ENCODE data around the gene RSPH10B.
"Not testable (repeated sequence)": the region's sequence is repeated elsewhere in the genome, so short reads cannot be mapped to it uniquely, and the experiment has no call there.

Gene RSPH10B

GRCh38 chr7:5970347-5970911 is at the start of gene RSPH10B:
Gene RSPH10B, minus strand, starts transcription at chr7:5970689. Its CDS starts 3,573 bp downstream, at chr7:5967116.
- not testable (repeated sequence) for FAIRE-seq

- no peak for FAIRE-seq
Measured at GRCh38 chr7:6016653-6016966, 46.1 kb upstream of the RSPH10B start.

- no peak for FAIRE-seq
Measured at GRCh38 chr7:6015917-6016652, 45.6 kb upstream of the RSPH10B start.

DNA sequence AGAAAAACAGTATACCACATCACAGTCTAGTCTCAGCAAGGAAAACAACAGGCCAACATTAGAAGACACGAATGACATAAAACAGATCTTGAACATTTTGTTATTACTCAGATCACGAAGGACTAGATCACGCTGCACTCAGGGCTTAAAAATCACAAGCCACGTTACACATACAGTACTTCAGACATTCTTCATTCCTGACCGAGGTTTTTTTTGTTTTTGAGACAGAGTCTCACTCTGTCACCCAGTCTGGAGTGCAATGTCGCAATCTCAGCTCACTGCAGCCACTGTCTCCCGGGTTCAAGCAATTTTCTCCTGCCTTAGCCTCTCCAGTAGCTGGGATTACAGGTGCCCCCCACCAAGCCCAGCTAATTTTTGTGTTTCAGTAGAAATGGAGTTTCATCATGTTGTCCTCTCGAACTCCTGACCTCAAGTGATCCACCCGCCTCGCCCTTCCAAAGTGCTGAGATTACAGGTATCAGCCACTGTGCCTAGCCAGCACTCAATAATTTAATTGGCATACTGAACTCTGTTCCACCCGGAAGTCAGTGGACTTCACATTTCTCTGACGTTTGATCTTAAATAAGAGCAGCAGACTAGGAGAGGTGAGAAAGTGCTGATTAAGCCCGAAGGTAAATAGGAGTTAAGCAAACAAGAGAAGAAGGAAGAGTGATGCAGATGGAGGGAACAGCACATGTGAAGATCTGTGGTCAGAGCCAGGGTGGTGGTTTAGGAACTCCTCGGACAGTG is 42.0 kb upstream of the RSPH10B start:
- FAIRE-seq: no peak

GRCh38 chr7:6011541-6011940 is 41.1 kb upstream of the RSPH10B start:
- no peak for FAIRE-seq

- not testable (repeated sequence) for FAIRE-seq
Measured at GRCh38 chr7:6010370-6010769, 39.9 kb upstream of the RSPH10B start.

GRCh38 chr7:6008668-6009611 is 38.5 kb upstream of the RSPH10B start, which contains the start of the genes AIMP2 and PMS2:
Gene AIMP2, plus strand, starts transcription at chr7:6009272. Its CDS starts 92 bp downstream, at chr7:6009364.
Gene PMS2, minus strand, starts transcription at chr7:6009049. Its CDS starts 30 bp downstream, at chr7:6009019.
- FAIRE-seq: no peak

DNA sequence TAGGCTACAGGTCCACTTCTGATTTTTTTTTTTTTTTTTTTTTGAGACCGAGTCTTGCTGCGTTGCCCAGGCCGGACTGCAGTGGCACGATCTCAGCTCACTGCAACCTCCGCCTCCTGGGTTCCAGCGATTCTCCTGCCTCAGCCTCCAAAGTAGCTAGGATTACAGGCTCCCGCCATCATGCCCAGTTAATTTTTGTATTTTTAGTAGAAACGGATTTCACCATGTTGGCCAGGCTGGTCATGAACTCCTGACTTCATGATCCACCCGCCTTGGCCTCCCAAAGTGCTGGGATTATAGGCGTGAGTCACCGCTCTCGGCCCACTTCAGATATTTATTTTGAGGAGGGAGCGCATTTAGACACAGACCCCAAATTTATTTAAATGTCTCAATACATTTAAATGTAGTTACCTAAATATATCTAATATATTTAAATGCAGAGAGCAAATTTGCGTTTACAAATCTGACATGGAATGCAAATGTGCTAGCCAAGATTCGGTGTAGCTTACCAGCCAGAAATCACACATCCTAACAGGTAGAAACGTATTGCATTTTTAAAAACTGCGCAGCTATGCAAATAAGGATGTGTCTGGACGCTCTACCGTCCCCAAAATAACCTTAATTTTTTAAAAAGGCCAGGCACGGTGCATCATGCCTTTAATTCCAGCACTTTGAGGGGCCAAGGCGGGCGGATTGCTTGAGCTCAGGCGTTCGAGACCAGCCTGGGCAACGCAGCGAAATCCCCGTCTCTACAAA is 37.5 kb upstream of the RSPH10B start:
- FAIRE-seq: not testable (repeated sequence)

- no peak for FAIRE-seq
Measured at GRCh38 chr7:6007386-6007785, 36.9 kb upstream of the RSPH10B start.

DNA sequence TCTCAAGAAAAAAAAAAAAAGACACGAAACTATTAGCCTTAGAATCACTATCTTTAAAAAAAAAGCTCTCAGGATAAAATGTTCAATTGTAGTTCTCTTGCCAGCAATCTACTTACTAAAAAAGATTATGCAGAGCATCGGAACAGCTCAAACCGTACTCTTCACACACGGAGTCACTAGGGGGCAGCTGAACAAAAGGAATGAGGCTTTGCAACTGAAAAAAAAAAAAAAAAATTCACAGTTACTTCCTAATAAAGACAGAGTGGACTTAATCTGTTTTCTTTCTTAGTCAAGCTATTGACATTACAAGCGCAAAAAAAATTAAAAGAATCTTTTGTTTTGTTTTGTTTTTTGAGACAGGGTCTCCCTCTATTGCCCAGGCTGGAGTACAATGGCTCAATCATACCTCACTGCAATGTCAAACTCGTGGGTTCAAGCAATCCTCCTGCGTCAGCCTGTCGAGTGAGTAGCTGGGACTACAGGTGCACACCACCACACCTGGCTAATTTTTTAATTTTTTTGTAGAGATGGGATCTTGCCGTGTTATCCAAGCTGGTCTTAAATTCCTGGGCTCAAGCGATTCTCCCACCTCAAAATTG is 26.8 kb upstream of the RSPH10B start:
- no peak for FAIRE-seq

DNA sequence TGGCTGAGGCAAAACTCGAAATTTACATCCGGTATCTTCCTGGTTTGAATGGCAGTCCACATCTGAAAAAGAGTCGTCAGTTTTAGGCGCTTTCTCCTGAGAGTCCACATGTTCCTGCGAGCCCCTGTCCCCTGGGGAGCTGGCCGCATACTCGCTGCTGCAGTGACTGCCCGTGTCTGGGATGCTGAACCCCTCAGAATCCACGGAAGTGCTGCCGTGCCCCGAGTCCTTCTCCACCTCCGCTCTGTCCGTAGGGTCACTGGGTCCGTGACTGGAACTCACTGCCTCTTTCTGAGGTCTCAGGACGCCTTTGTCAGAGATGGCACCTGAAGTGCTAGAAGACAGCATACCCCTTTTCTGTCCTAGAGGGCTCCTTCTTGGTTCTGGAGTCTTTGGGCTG is 16.6 kb upstream of the RSPH10B start:
- not testable (repeated sequence) for FAIRE-seq

DNA sequence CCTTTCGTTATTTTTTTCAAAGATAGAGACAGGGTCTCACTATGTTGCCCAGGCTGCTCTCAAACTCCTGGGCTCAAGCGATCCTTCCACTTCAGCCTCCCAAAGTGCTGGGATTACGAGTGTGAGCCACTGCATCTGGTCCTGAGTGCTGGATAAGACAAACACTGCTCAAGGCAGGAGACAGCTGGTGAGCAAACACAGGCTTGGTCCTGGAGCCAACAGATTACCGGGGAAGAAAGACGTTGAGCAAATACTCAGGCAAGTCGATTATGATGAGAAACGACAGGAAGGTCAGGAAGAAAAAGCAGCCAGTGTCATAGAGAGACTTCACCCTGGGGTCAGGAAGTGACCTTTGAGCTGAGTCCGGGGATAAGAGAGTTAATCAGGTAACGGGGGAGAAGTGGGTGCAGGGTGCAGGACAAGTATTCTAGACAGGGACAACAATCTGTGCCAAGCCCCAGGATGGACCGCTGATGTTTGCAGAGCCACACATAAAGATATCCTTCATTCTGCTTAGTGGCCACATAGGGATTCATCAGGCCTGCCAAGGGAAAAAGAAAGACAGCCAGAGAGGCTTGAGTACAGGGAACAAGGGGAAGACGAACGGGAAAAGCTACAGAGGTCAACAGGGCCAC is 9.3 kb upstream of the RSPH10B start:
- not testable (repeated sequence) for FAIRE-seq

- not testable (repeated sequence) for FAIRE-seq
Measured at GRCh38 chr7:5973580-5973979, 3.1 kb upstream of the RSPH10B start.

DNA sequence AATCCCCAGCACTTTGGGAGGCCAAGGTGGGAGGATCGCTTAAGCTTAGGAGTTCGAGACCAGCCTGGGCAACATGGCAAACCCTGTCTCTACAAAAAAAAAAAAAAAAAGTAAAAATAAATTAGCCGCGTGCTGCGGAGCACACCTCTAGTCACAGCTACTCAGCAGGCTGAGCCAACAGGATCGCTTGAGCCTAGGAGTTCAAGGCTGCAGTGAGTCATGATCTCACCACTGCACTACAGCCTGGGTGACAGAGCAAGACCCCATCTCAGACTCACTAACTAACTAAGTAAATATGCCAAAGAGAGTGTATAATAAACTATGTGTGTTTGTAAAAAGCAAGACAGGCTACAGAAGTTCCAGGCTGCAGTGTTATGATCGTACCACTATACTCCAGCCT is 6.7 kb downstream of the RSPH10B start:
- not testable (repeated sequence) for FAIRE-seq

DNA sequence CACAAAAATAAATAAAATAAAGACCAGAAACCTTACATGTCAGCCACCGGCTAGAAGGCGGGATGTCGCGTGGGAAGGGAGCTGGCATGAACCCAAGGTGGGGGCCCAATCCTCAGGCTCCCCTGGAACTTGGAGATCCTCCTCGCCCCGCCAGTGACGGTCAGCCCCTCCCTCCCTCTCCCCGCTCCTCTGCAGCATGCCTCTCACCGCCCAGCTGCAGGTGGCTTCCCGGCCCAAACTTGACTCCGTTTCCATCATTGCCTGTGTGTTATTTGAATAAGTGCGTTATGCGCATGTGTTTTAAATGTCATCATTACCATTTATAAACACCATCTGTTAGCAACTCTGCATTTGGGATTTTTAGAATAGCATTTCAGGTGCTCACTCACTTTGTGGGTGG is 7.3 kb downstream of the RSPH10B start:
- FAIRE-seq: not testable (repeated sequence)

- not testable (repeated sequence) for FAIRE-seq
Measured at GRCh38 chr7:5934945-5935450, 35.5 kb downstream of the RSPH10B start.

DNA sequence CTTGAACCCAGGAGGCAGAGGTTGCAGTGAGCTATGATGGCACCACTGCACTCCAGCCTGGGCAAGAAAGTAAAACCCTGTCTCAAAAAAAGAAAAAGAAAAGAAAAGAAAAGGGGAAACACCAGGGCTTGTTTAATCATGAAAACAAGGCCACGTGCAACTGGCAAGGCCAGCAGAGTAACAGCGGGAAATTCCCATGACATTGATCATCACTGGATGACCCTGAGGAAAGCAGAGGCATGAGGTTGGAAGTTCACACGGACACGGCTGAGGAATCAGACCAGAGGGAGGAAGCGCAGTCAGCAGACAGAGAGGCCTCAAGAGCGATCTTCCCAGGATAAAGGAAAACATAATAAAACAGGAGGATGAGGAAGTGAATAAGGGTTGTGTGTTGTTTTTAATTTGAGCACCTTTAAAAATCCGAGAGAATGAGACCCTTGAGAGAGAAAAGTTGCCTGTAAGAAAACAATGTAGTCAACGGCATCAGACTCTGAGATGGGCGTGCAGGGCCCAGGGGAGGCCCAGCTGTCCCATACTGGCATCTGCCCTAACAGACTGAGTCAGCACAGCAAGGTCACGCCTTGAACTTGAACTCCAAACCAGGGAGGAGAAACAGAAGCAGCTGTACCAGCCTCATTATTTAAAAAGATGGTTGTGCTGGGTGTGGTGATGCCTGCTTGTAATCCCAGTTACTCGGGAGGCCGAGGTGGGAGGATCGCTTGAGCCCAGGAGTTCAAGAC is 38.4 kb downstream of the RSPH10B start:
- not testable (repeated sequence) for FAIRE-seq

GRCh38 chr7:5931250-5931649 is 39.2 kb downstream of the RSPH10B start:
- FAIRE-seq: not testable (repeated sequence)

- not testable (repeated sequence) for FAIRE-seq
Measured at GRCh38 chr7:5930290-5930689, 40.2 kb downstream of the RSPH10B start.

Data from colon (tissue), 2 donors.